HEK293 (cell line): ENCODE results near the gene TPSD1.
A peak's percentile ranks its signal among the peaks of the same experiment; 100 is the strongest.
"Not testable (repeated sequence)": the region's sequence is repeated elsewhere in the genome, so short reads cannot be mapped to it uniquely, and the experiment has no call there.

Experiments
- CTCF ChIA-PET: fragments of 350-600 bp; formaldehyde crosslinking; extraction: SDS; loops from one replicate; lab custom pipeline; 2021; ENCODE audit warnings: antibody characterized with exemption; lab: Yijun Ruan, JAX
- POLR2A ChIA-PET: fragments of 300-600 bp; formaldehyde crosslinking; extraction: SDS; loops from one replicate; lab custom pipeline; 2020; ENCODE audit warnings: antibody characterized with exemption, inconsistent platforms; lab: Yijun Ruan, JAX
- H3K27ac ChIP-seq: fragments of 200-500 bp; sonication (Bioruptor generic); 2 replicates; pipeline ENCODE4 v1.5.1; 2014; ENCODE audit warnings: low read depth, low read length, control low read depth, inconsistent platforms; ENCODE audit errors: extremely low read depth
- H3K36me3 ChIP-seq, 2 experiments: fragments of 200-500 bp in 1 of 2; sonication (Bioruptor generic) in 1 of 2; 1 replicate in 1 of 2; 2 replicates in 1 of 2; pipeline ENCODE4 v1.5.1; 2014 to 2017; ENCODE audit warnings: inconsistent platforms in 2 of 2, low read length in 2 of 2; ENCODE audit not compliant: control insufficient read depth in 2 of 2, insufficient read depth in 1 of 2
- H3K4me1 ChIP-seq: fragments of 200-500 bp; sonication (Bioruptor generic); 2 replicates; pipeline ENCODE4 v1.5.1; 2014; ENCODE audit warnings: mild to moderate bottlenecking, low read length, inconsistent platforms; ENCODE audit not compliant: control insufficient read depth, insufficient read depth
- H3K4me3 ChIP-seq: 2 replicates; pipeline ENCODE4 v1.5.1; 2011; ENCODE audit warnings: low read depth, mild to moderate bottlenecking, control low read depth, low read length, moderate library complexity
- H3K9me3 ChIP-seq: fragments of 200-500 bp; sonication (Bioruptor generic); 2 replicates; pipeline ENCODE4 v1.5.1; 2014; ENCODE audit warnings: low read depth, low read length, inconsistent platforms; ENCODE audit not compliant: control insufficient read depth, insufficient read depth
- SCRT1 ChIP-seq: fragments of 450-650 bp; formaldehyde crosslinking; IDR thresholded peaks from 2 replicates; pipeline ENCODE4 v1.5.1; 2016; ENCODE audit warnings: missing biosample characterization, missing genetic modification characterization, borderline replicate concordance
- ZBTB26 ChIP-seq: fragments of 450-650 bp; formaldehyde crosslinking; optimal IDR thresholded peaks from 2 replicates; pipeline ENCODE3; 2016; ENCODE audit warnings: missing biosample characterization, mild to moderate bottlenecking, missing genetic modification characterization
- ZNF18 ChIP-seq: fragments of 450-650 bp; formaldehyde crosslinking; IDR thresholded peaks from 2 replicates; pipeline ENCODE4 v1.5.1; 2016; ENCODE audit warnings: missing biosample characterization, missing genetic modification characterization
- TF ChIP-seq, protein P1 (sequence below): fragments of 450-650 bp; formaldehyde crosslinking; IDR thresholded peaks from 2 replicates; pipeline ENCODE4 v1.5.1; 2017; ENCODE audit warnings: missing biosample characterization, missing genetic modification characterization

Gene TPSD1

GRCh38 chr16:1245452-1246020, 10.3 kb upstream of the TPSD1 start (continued):
- TF ChIP-seq SCRT1 = no peak

DNA sequence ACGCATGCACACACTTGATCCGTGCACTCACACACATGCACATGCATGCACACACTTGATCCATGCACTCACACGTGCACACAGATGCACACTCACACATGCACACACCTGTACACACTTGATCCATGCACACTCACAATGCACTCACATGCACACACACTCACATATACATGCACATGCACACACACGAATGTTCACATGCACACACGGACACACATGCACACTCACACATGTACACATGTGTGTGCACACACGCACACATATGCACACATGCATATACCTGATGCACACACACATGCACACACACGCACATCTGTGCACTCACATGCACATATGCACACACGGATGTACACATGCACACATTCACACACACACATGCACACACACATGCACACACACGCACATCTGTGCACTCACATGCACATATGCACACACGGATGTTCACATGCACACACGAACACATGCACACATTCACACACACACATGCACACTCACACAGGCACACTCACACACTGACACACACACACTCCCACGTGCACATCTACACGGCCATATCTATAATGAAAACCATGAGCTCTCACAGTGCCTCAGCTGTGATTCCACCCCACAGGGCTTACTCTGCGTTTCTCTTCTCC, 7.8 kb upstream of the TPSD1 start:
- CTCF ChIA-PET = interaction anchor here (0.6 kb wide), 1 partner anchor 120 kb away, joined by 4 read pairs; no protein-coding TSS in a partner anchor

GRCh38 chr16:1249031-1249755, 6.7 kb upstream of the TPSD1 start:
- H3K4me1 ChIP-seq, H3K4me3 ChIP-seq, H3K27ac ChIP-seq, CTCF ChIA-PET, H3K36me3 ChIP-seq, POLR2A ChIA-PET, H3K9me3 ChIP-seq: not testable (repeated sequence)

More for the DNA sequence above, 7.8 kb upstream of the TPSD1 start:
- H3K27ac ChIP-seq, POLR2A ChIA-PET, H3K9me3 ChIP-seq, H3K36me3 ChIP-seq, H3K4me1 ChIP-seq, H3K4me3 ChIP-seq: not testable (repeated sequence)
- TF ChIP-seq ZBTB26 (tag by site-specific recombination) (peak; percentile 49), ZNF18 (peak; percentile 88; the same call in 1 of the 2 replicates)
- TF ChIP-seq, protein P1, sequence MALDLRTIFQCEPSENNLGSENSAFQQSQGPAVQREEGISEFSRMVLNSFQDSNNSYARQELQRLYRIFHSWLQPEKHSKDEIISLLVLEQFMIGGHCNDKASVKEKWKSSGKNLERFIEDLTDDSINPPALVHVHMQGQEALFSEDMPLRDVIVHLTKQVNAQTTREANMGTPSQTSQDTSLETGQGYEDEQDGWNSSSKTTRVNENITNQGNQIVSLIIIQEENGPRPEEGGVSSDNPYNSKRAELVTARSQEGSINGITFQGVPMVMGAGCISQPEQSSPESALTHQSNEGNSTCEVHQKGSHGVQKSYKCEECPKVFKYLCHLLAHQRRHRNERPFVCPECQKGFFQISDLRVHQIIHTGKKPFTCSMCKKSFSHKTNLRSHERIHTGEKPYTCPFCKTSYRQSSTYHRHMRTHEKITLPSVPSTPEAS (tag by site-specific recombination) = peak; percentile 94

DNA sequence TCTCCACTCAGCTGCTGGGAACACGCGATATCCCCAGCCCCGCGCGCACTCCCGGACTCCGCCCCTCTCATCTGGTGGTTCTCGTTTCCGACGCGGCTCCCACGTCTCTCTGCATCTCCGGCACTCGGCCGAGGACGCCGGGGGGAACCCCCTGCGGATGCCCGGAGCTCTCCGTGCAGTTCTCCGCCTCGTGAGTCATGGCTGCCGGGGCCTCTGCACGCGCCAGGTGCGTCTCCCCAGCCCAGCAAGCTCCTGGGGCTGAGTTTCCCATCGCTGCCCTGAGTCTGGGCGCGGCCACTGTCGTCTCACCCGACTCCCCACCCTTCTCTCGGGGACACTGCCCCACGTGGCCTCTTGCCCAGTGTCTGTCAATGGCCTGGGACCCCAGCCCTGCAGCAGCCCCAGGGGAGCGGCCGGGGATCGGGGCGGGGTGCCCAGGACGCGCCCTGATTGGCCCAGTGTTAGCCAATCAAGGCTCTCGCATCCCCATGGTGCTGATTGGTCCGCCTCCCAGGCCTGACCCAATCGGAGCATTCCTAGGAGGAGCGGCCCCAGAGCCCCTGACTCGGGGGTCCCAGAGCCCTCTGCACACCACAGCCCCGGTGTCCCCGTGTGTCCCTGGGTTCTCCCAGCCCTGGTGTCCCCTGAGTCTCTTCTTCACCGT, 2.0 kb upstream of the TPSD1 start:
- H3K9me3 ChIP-seq, CTCF ChIA-PET, H3K4me3 ChIP-seq, H3K27ac ChIP-seq, H3K4me1 ChIP-seq, H3K36me3 ChIP-seq, POLR2A ChIA-PET: not testable (repeated sequence)

GRCh38 chr16:1254821-1255220, 1.0 kb upstream of the TPSD1 start:
- H3K36me3 ChIP-seq, H3K9me3 ChIP-seq, H3K4me1 ChIP-seq, H3K27ac ChIP-seq, H3K4me3 ChIP-seq, CTCF ChIA-PET: not testable (repeated sequence)
- POLR2A ChIA-PET = interaction anchor here (0.6 kb wide), 1 partner anchor 31 kb away, joined by 3 read pairs; no protein-coding TSS in a partner anchor

DNA sequence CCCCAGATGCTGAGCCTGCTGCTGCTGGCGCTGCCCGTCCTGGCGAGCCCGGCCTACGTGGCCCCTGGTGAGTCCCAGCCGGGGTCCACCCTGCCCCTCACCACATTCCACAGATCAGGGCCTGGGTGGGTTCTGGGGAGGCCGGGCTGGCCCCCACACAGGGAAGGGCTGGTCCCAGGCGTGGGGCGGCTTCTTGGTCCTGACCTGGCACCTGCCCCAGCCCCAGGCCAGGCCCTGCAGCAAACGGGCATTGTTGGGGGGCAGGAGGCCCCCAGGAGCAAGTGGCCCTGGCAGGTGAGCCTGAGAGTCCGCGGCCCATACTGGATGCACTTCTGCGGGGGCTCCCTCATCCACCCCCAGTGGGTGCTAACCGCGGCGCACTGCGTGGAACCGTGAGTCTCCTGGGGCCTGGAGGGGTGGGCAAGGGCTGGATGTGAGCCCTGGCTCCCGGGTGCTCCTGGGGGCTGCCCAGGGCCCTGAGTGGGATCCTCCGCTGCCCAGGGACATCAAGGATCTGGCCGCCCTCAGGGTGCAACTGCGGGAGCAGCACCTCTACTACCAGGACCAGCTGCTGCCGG, 516 bp downstream of the TPSD1 start:
- H3K9me3 ChIP-seq, H3K4me1 ChIP-seq, CTCF ChIA-PET, H3K27ac ChIP-seq, H3K36me3 ChIP-seq, H3K4me3 ChIP-seq, POLR2A ChIA-PET: not testable (repeated sequence)
